Chondrocyte (in vitro differentiated cells): ENCODE measurements around the gene PROK1. TPM values are rescaled to one million over a fixed set of nuclear protein-coding genes. Genes with fewer than 3 reads are reported as not detected.

ENCODE experiments used
- DNase-seq: peaks from one replicate; pipeline ENCODE4 v3.0.0; 2021; ENCODE audit warnings: mixed read lengths, low spot score
- H3K27ac Mint-ChIP-seq: one replicate; pipeline ENCODE4 v1.8.0; 2021; ENCODE audit warnings: mild to moderate bottlenecking, moderate library complexity, mixed read lengths; ENCODE audit not compliant: unreplicated experiment
- H3K27me3 Mint-ChIP-seq: 2 replicates; pipeline ENCODE4 v1.8.0; 2021; ENCODE audit warnings: low read depth, mixed read lengths
- H3K36me3 Mint-ChIP-seq: 2 replicates; pipeline ENCODE4 v1.8.0; 2021; ENCODE audit warnings: low read depth, mixed read lengths
- H3K4me1 Mint-ChIP-seq: 2 replicates; pipeline ENCODE4 v1.8.0; 2021; ENCODE audit warnings: low read depth, mild to moderate bottlenecking, mixed read lengths
- H3K4me3 Mint-ChIP-seq: one replicate; pipeline ENCODE4 v1.8.0; 2021; ENCODE audit warnings: mild to moderate bottlenecking, moderate library complexity, mixed read lengths; ENCODE audit not compliant: unreplicated experiment
- H3K9me3 Mint-ChIP-seq: 2 replicates; pipeline ENCODE4 v1.8.0; 2021; ENCODE audit warnings: low read depth, mixed read lengths
- total RNA-seq: library from RNA; stranded (reverse); gene quantifications from 3 replicates; pipeline ENCODE4 v1.2.1, GENCODE V29; 2021
- TF ChIP-seq, protein P1 (sequence below): fragments of 200-600 bp; sonication (generic); IDR thresholded peaks from 2 replicates; pipeline ENCODE4 v1.5.0; 2021; ENCODE audit warnings: antibody characterized with exemption, mild to moderate bottlenecking, moderate library complexity

PROK1 gene
- total RNA-seq, 1 donor from 2014 or later: not detected

DNA sequence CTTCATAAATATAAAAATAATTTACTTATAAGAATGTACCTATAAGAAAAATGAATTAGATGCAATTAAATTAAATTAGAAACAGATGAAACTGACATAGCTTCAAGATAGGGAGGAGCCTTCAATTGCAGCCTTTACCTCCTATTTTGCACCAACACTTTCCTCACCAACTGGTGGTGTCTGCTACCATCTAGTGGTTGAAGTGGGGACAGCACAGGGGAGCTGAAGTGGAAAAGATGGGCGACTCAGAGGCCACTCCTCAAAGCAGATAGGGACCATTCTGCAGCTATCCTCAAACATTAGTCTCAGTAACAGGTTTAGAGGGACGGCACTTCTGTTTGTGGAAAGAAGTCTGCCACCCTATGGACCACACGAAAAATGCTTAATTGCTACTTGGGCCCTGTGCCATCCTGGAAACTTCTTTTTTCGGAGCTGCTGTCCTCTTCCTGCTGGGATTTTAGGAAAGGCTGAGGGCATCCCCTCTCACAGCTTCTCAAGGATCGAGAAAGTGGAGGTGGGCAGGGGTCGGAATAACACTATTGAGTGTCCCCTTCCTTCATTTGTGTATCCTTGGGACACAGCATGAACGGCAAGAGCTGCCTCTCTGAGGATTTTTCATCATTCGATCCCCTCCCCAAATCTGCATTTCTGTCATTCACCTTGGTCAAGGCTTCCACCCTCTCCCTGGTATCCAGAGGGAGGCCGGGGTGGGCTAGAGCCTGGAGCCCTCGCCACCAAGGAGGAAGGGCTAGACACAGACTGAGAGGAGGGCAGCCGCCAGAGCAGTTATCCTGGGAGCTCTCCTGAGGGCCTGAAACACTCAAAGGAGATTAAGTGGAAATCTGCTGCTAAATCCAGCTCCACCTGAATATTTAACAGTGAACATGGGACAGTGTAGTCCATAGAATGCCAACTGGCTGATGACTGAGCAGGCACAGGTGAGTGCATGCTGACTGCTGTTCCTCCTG is 9.6 kb downstream of the PROK1 start:
- no peak overlapping the region for H3K27ac Mint-ChIP-seq
- no peaks in the 10 kb centered on the region for H3K9me3 Mint-ChIP-seq
- H3K4me3 Mint-ChIP-seq: no peak overlapping the region
- peaks cover 5% of the 10 kb centered on the region for H3K4me1 Mint-ChIP-seq
- DNase-seq: no peak
- no peaks in the 10 kb centered on the region for H3K27me3 Mint-ChIP-seq
- TF ChIP-seq, protein P1, sequence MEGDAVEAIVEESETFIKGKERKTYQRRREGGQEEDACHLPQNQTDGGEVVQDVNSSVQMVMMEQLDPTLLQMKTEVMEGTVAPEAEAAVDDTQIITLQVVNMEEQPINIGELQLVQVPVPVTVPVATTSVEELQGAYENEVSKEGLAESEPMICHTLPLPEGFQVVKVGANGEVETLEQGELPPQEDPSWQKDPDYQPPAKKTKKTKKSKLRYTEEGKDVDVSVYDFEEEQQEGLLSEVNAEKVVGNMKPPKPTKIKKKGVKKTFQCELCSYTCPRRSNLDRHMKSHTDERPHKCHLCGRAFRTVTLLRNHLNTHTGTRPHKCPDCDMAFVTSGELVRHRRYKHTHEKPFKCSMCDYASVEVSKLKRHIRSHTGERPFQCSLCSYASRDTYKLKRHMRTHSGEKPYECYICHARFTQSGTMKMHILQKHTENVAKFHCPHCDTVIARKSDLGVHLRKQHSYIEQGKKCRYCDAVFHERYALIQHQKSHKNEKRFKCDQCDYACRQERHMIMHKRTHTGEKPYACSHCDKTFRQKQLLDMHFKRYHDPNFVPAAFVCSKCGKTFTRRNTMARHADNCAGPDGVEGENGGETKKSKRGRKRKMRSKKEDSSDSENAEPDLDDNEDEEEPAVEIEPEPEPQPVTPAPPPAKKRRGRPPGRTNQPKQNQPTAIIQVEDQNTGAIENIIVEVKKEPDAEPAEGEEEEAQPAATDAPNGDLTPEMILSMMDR: peak; percentile 95
- H3K36me3 Mint-ChIP-seq: no peaks in the 10 kb centered on the region

DNA sequence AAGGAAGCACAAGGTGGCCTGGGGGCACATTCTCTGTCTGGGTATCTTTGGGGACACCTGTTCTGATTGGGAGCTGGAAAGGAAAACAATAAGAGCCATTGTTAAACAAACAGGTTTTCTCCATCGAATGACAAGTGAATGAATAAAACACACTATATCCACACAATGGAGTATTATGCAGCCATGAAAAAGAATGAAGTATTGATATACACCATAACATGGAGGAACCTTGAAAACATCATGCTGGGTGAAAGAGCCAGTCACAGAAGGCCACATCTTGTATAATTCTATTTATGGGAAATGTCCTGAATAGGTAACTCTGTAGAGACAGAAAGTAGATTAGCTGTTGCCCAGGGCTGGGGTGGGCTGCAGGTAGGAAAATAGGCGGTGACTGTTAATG is 11.1 kb downstream of the PROK1 start:
- TF ChIP-seq, protein P1: no peak
- Mint-ChIP-seq H3K27ac (no peak overlapping the region), H3K9me3 (no peaks in the 10 kb centered on the region), H3K4me3 (no peak overlapping the region), H3K27me3 (no peaks in the 10 kb centered on the region), H3K36me3 (no peaks in the 10 kb centered on the region), H3K4me1 (peaks cover 5% of the 10 kb centered on the region)
- no peak for DNase-seq

DNA sequence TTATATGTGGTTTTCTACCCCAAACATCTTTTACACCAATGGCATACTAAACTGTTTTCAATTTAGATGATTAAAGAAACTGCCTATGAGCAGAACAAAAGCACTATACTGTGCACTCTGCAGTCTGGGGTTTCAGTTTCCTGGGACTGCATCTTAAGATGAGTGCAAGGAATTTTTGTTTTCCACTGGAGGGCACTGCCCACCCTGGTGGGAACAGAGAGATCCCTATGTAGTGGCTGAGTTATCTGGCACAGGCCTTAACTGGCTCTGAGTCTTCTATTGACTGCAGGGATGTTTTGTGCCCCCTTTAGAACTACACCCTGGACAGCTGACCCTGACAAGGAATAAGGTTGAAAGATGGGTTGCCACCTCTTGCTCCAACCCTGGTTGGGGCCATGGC is 12.0 kb downstream of the PROK1 start:
- Mint-ChIP-seq H3K27ac (no peak overlapping the region), H3K9me3 (no peaks in the 10 kb centered on the region), H3K4me1 (peaks cover 5% of the 10 kb centered on the region), H3K36me3 (no peaks in the 10 kb centered on the region), H3K27me3 (no peaks in the 10 kb centered on the region), H3K4me3 (no peak overlapping the region)
- DNase-seq: no peak
- TF ChIP-seq, protein P1: peak; percentile 42

DNA sequence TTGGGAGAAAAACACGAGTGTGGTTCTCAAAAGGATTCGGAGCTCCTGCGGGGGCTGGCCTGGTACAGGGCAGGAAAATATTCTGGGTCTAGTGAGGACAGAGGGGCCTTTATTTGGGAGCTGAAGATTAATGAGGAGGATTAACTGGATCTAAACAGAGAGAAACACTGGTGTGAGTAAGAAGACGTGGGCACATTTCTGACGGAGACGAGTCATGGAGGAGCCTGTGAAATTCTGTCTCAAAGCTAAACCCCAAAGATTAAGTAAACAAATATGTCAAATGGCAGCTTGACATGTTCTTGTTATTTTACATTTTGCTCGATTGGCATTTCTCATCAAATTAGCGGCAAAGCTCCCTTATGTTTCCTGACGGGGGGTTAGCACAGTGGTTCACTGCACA is 12.8 kb downstream of the PROK1 start:
- Mint-ChIP-seq H3K27ac (no peak overlapping the region), H3K9me3 (no peaks in the 10 kb centered on the region), H3K4me3 (no peak overlapping the region), H3K4me1 (peaks cover 5% of the 10 kb centered on the region), H3K27me3 (no peaks in the 10 kb centered on the region), H3K36me3 (no peaks in the 10 kb centered on the region)
- TF ChIP-seq, protein P1: no peak
- no peak for DNase-seq

DNA sequence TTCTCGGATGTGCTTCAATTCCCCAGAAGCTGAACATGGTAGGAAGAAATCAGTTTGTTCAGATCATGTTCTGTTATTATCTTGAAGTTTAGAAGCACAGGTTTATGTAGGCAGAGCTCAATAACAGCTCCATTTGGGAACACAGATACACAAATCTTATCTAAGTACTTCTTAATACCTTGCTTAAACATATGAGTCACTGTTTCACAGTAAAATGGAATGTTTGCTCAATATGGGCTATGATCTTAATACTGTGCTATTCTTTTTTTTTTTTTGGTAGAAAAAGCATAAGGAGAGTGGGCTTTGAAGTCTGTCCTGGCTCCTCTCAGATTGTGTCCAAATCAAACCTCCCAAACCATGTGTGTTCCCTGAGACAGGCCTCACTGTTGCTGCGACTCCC is 13.4 kb downstream of the PROK1 start:
- TF ChIP-seq, protein P1: no peak
- H3K27ac Mint-ChIP-seq: no peak overlapping the region
- H3K36me3 Mint-ChIP-seq: no peaks in the 10 kb centered on the region
- H3K4me1 Mint-ChIP-seq: peaks cover 5% of the 10 kb centered on the region
- peaks cover 1% of the 10 kb centered on the region for H3K27me3 Mint-ChIP-seq
- no peak overlapping the region for H3K4me3 Mint-ChIP-seq
- H3K9me3 Mint-ChIP-seq: no peaks in the 10 kb centered on the region
- DNase-seq: no peak
